GM23338 (cell line): ENCODE results near the gene WDR76. TPM values are rescaled to one million over a fixed set of nuclear protein-coding genes. Genes with fewer than 3 reads are reported as not detected.

Source experiments
- ATAC-seq: fragments of 200-7000 bp; cut with Tn5 transposase; 3 replicates; pipeline ENCODE4 v1.9.1; 2020
- DNase-seq: peaks from one replicate; pipeline ENCODE4 v3.0.0-alpha.2; 2015; ENCODE audit warnings: low spot score
- H2AFZ ChIP-seq: fragments of 200-600 bp; sonication (generic); 2 replicates; pipeline ENCODE4 v1.8.0; 2016; ENCODE audit warnings: antibody characterized with exemption, mild to moderate bottlenecking, moderate library complexity
- H3F3A ChIP-seq: fragments of 200-600 bp; sonication (generic); replicated peaks from 2 replicates; pipeline ENCODE4 v1.8.0; 2017; ENCODE audit warnings: antibody characterized with exemption, mixed run types, low read depth
- H3K27ac ChIP-seq: fragments of 200-600 bp; sonication (generic); 2 replicates; pipeline ENCODE4 v1.6.1; 2016; ENCODE audit warnings: low read depth
- H3K27me3 ChIP-seq: fragments of 200-600 bp; sonication (generic); 2 replicates; pipeline ENCODE4 v1.8.0; 2016; ENCODE audit warnings: mild to moderate bottlenecking, mixed run types, moderate library complexity; ENCODE audit not compliant: insufficient read depth
- H3K36me3 ChIP-seq: fragments of 200-600 bp; sonication (generic); 2 replicates; pipeline ENCODE4 v1.8.0; 2016; ENCODE audit warnings: mild to moderate bottlenecking; ENCODE audit not compliant: insufficient read depth
- H3K4me1 ChIP-seq: fragments of 200-600 bp; sonication (generic); 2 replicates; pipeline ENCODE4 v1.8.0; 2016; ENCODE audit warnings: mild to moderate bottlenecking, moderate library complexity; ENCODE audit not compliant: insufficient read depth
- H3K4me2 ChIP-seq: fragments of 200-600 bp; sonication (generic); 2 replicates; pipeline ENCODE4 v1.7.1; 2017; ENCODE audit warnings: mixed run types
- H3K4me3 ChIP-seq: fragments of 200-600 bp; sonication (generic); 2 replicates; pipeline ENCODE4 v1.6.1; 2016; ENCODE audit warnings: mixed run types
- H3K79me2 ChIP-seq: fragments of 200-600 bp; sonication (generic); replicated peaks from 2 replicates; pipeline ENCODE4 v1.8.0; 2017; ENCODE audit warnings: mild to moderate bottlenecking; ENCODE audit not compliant: insufficient read depth
- H3K9me2 ChIP-seq: fragments of 200-600 bp; sonication (generic); 2 replicates; pipeline ENCODE4 v1.8.0; 2017; ENCODE audit not compliant: insufficient read depth
- H4K20me1 ChIP-seq: fragments of 200-600 bp; sonication (generic); replicated peaks from 2 replicates; pipeline ENCODE4 v1.8.0; 2017; ENCODE audit warnings: mild to moderate bottlenecking; ENCODE audit not compliant: insufficient read depth
- H3K27ac Mint-ChIP-seq: 2 replicates; pipeline ENCODE4 v1.8.0; 2020; ENCODE audit warnings: inconsistent platforms, mild to moderate bottlenecking, moderate library complexity, mixed read lengths
- H3K27me3 Mint-ChIP-seq: 3 replicates; pipeline ENCODE4 v1.8.0; 2022; ENCODE audit warnings: low read depth, mild to moderate bottlenecking, moderate library complexity, mixed read lengths, inconsistent platforms; ENCODE audit not compliant: insufficient read depth, poor library complexity
- H3K36me3 Mint-ChIP-seq: 3 replicates; pipeline ENCODE4 v1.8.0; 2021; ENCODE audit warnings: low read depth, mild to moderate bottlenecking, inconsistent platforms, moderate library complexity, mixed read lengths
- H3K4me1 Mint-ChIP-seq: 3 replicates; pipeline ENCODE4 v1.8.0; 2020; ENCODE audit warnings: mild to moderate bottlenecking, inconsistent platforms, mixed read lengths
- H3K4me3 Mint-ChIP-seq: 3 replicates; pipeline ENCODE4 v1.8.0; 2021; ENCODE audit warnings: moderate library complexity, mild to moderate bottlenecking, inconsistent platforms, mixed read lengths
- H3K9me3 Mint-ChIP-seq: 3 replicates; pipeline ENCODE4 v1.8.0; 2020; ENCODE audit warnings: moderate library complexity, mild to moderate bottlenecking, inconsistent platforms, mixed read lengths
- CREB1 ChIP-seq: fragments of 250-450 bp; sonication (Bioruptor Pico); IDR thresholded peaks from 2 replicates; pipeline ENCODE4 v1.5.0; 2020; ENCODE audit warnings: low read depth, mild to moderate bottlenecking, moderate library complexity
- CTCF ChIP-seq, 2 experiments: fragments of 200-600 bp in 1 of 2; sonication (generic) in 1 of 2; conservative IDR thresholded peaks; 2 replicates each; pipeline versions ENCODE4 v1.5.1 to v1.6.1; 2016 to 2017; ENCODE audit warnings: antibody characterized with exemption in 2 of 2, low read depth in 2 of 2, mild to moderate bottlenecking in 2 of 2, moderate library complexity in 1 of 2
- ETS1 ChIP-seq: IDR thresholded peaks from 2 replicates; pipeline ENCODE4 v1.6.1; 2016; ENCODE audit warnings: antibody characterized with exemption
- EZH2phosphoT487 ChIP-seq: fragments of 200-600 bp; sonication (generic); IDR thresholded peaks from one replicate; pipeline ENCODE4 v1.8.1; 2018; ENCODE audit warnings: antibody characterized with exemption; ENCODE audit not compliant: unreplicated experiment
- JUNB ChIP-seq: IDR thresholded peaks from one replicate; pipeline ENCODE4 v1.6.1; 2016; ENCODE audit warnings: antibody characterized with exemption; ENCODE audit not compliant: unreplicated experiment
- NANOG ChIP-seq: IDR thresholded peaks from 2 replicates; pipeline ENCODE4 v1.6.1; 2016; ENCODE audit warnings: antibody characterized with exemption, borderline replicate concordance
- REST ChIP-seq: IDR thresholded peaks from one replicate; pipeline ENCODE4 v1.6.1; 2018; ENCODE audit warnings: antibody characterized with exemption; ENCODE audit not compliant: unreplicated experiment
- STAT1 ChIP-seq: IDR thresholded peaks from one replicate; pipeline ENCODE4 v1.6.1; 2016; ENCODE audit warnings: antibody characterized with exemption; ENCODE audit not compliant: unreplicated experiment
- ZNF114 ChIP-seq: fragments of 250-450 bp; sonication (Bioruptor Pico); IDR thresholded peaks from 2 replicates; pipeline ENCODE4 v1.5.0; 2020; ENCODE audit warnings: mild to moderate bottlenecking, moderate library complexity
- polyA plus RNA-seq: library from polyadenylated mRNA; unstranded; fragments of >200 nt; fragmentation: Nextera tagmentation; extraction: Ambion mirVana; gene quantifications from 2 replicates; pipeline ENCODE4 v1.2.1, GENCODE V29; 2016
- total RNA-seq: library from RNA; depleted of rRNA; stranded (reverse); fragments of >200 nt; shearing (Covaris generic); gene quantifications from 2 replicates; pipeline ENCODE4 v1.2.3, GENCODE V29; 2014

WDR76 gene
- total and polyA plus RNA-seq, 2 experiments from 2014 or later, result 9.7 to 17.8 TPM

- TF ChIP-seq ETS1, result no peak
- TF ChIP-seq STAT1, result no peak
- peak in 1 of 2 experiments; percentile 20; a peak in 1 of 4 replicates for TF ChIP-seq CTCF (conservative IDR thresholded peaks at IDR 0.05; ENCODE audit: low read depth in 2 of 2)
- TF ChIP-seq NANOG, result no peak
- TF ChIP-seq EZH2phosphoT487, result no peak
- TF ChIP-seq REST, result no peak
- no peak for DNase-seq
- Histone ChIP-seq H3K36me3 (peaks cover 14% of the 10 kb centered on the region), H3K9me2 (no peaks in the 10 kb centered on the region), H4K20me1 (peaks cover 11% of the 10 kb centered on the region; the same call in 1 of the 2 replicates), H3K27ac (peak overlapping the region; percentile 94), H3K79me2 (peaks cover 15% of the 10 kb centered on the region), H3K4me1 (peaks cover 39% of the 10 kb centered on the region), H2AFZ (no peak overlapping the region), H3K4me2 (peak overlapping the region; percentile 61; the same call in 1 of the 2 replicates), H3K4me3 (0 out of 2 replicates have a peak overlapping the region, but pooled peaks have one; percentile 89), H3K27me3 (no peaks in the 10 kb centered on the region), H3F3A (peaks cover 43% of the 10 kb centered on the region)
- Mint-ChIP-seq H3K9me3 (no peaks in the 10 kb centered on the region), H3K27ac (peak overlapping the region; percentile 72), H3K4me1 (peaks cover 49% of the 10 kb centered on the region), H3K36me3 (peaks cover 73% of the 10 kb centered on the region), H3K27me3 (peaks cover 16% of the 10 kb centered on the region), H3K4me3 (peak overlapping the region; percentile 33; the same call in 1 of the 3 replicates)
- peak; percentile 5; the same call in 2 of the 3 replicates for ATAC-seq
Measured at GRCh38 chr15:43799209-43799944, 27.4 kb upstream of the WDR76 start.

DNA sequence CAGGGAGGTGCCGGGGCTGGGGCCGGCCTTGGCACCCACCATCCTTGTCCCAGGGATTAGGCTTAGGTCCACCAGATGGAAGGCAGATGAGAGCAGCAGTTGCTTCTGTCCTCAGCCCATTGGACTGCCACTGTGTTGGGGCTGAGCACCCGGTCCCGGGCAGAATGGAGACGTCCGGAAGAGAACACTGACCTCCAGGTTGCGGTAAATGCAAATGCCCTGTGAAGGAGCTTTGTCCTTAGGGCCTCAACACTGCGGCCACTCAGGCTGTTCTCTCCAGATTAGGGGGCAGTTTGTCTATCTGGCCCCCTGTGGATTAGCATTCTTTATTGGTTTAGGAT is 26.9 kb upstream of the WDR76 start, which contains the start of gene SERINC4:
SERINC4 (minus strand) TSS at position 276 of the 341 bp plus-strand sequence; CDS start at position 42, 234 bp downstream.
- Histone ChIP-seq H3K27me3 (no peaks in the 10 kb centered on the region), H3K9me2 (no peaks in the 10 kb centered on the region), H3K4me2 (peak within 1 kb of the TSS; percentile 88), H3K36me3 (peaks cover 11% of the 10 kb centered on the region), H4K20me1 (peaks cover 7% of the 10 kb centered on the region; the same call in 1 of the 2 replicates), H3F3A (peaks cover 41% of the 10 kb centered on the region), H3K27ac (peak within 1 kb of the TSS; percentile 94), H2AFZ (peak within 1 kb of the TSS; percentile 49; the same call in 1 of the 2 replicates), H3K79me2 (peaks cover 15% of the 10 kb centered on the region), H3K4me1 (peaks cover 34% of the 10 kb centered on the region), H3K4me3 (peak within 1 kb of the TSS; percentile 89)
- ATAC-seq (peak; percentile 5), DNase-seq (no peak)
- H3K4me1 Mint-ChIP-seq, result peaks cover 44% of the 10 kb centered on the region
- peak within 1 kb of the TSS; percentile 99 for H3K4me3 Mint-ChIP-seq
- peaks cover 71% of the 10 kb centered on the region for H3K36me3 Mint-ChIP-seq
- H3K27ac Mint-ChIP-seq, result peak within 1 kb of the TSS; percentile 98
- no peaks in the 10 kb centered on the region for H3K9me3 Mint-ChIP-seq
- peaks cover 12% of the 10 kb centered on the region for H3K27me3 Mint-ChIP-seq
- TF ChIP-seq REST, result no peak
- no peak for TF ChIP-seq JUNB
- no peak for TF ChIP-seq NANOG
- TF ChIP-seq STAT1, result no peak
- no peak for TF ChIP-seq CREB1 (CRISPR knock-in tag)
- no peak for TF ChIP-seq ETS1
- TF ChIP-seq ZNF114 (CRISPR knock-in tag), result no peak
